ENCODE results near the gene LRRC51. TPM values are rescaled to one million over a fixed set of nuclear protein-coding genes. Genes with fewer than 3 reads are reported as not detected.

The LRRC51 gene
- total RNA-seq, 4 donors from 2014 or later, result 9.1 to 10.0 (median 9.2) TPM

- H3K27ac ChIP-seq (replicated peaks in 1 of 4), result peak within 1 kb of the TSS; percentile 90 to 93 (median 90)
- no peak for TF ChIP-seq EP300 (IDR thresholded peaks at IDR 0.05)
- peak; percentile 95 to 97 for TF ChIP-seq POLR2AphosphoS5 (IDR thresholded peaks at IDR 0.05)
- TF ChIP-seq CTCF (IDR thresholded peaks at IDR 0.05), result peak in 2 of 3 experiments; percentile 27 to 60
- peak; percentile 75 for TF ChIP-seq POLR2A (IDR thresholded peaks at IDR 0.05; ENCODE audit: low read depth)
- H3K27me3 ChIP-seq, result no peaks in the 10 kb centered on the region
- DNase-seq (ENCODE audit: extremely low spot score), result peak; percentile 100
- 4% methylated on average over 14 of the region's 64 CpGs for WGBS
- peaks cover 10 to 33% (median 22%) of the 10 kb centered on the region in 4 donors for H3K36me3 ChIP-seq
- intact Hi-C loops (cut with DNase I), result no loop called here
- no peaks in the 10 kb centered on the region for H3K9me3 ChIP-seq
- peaks cover 35 to 48% (median 39%) of the 10 kb centered on the region in 4 donors for H3K4me1 ChIP-seq
- H3K4me3 ChIP-seq, result peak within 1 kb of the TSS; percentile 68 to 77 (median 76)
Measured at GRCh38 chr11:72102946-72103753, 22.5 kb downstream of the LRRC51 start, which contains the start of gene LAMTOR1. LAMTOR1 (minus strand) TSS chr11:72103297; CDS start chr11:72103224, 73 bp downstream.

- WGBS, result 83% methylated on average over 11 of the region's 11 CpGs
- no peaks in the 10 kb centered on the region for H3K9me3 ChIP-seq
- H3K4me3 ChIP-seq, result peak overlapping the region; percentile 68 to 77 (median 76)
- H3K4me1 ChIP-seq, result peaks cover 35 to 48% (median 39%) of the 10 kb centered on the region in 4 donors
- peak in 1 of 3 experiments; percentile 0 for TF ChIP-seq CTCF (IDR thresholded peaks at IDR 0.05)
- no peak for TF ChIP-seq POLR2AphosphoS5 (IDR thresholded peaks at IDR 0.05)
- no peak for TF ChIP-seq POLR2A (IDR thresholded peaks at IDR 0.05; ENCODE audit: low read depth)
- TF ChIP-seq EP300 (IDR thresholded peaks at IDR 0.05), result no peak
- no peak for DNase-seq (ENCODE audit: extremely low spot score)
- H3K36me3 ChIP-seq, result peaks cover 4 to 33% (median 21%) of the 10 kb centered on the region in 4 donors
- intact Hi-C loops (cut with DNase I), result no loop called here
- H3K27me3 ChIP-seq, result no peaks in the 10 kb centered on the region
- peak overlapping the region; percentile 90 to 93 (median 90) for H3K27ac ChIP-seq (replicated peaks in 1 of 4)
Measured at GRCh38 chr11:72103754-72104167, 23.1 kb downstream of the LRRC51 start.

- peaks cover 0 to 33% (median 21%) of the 10 kb centered on the region in 4 donors for H3K36me3 ChIP-seq
- H3K4me1 ChIP-seq, result peaks cover 19 to 27% (median 24%) of the 10 kb centered on the region in 4 donors
- TF ChIP-seq POLR2A (IDR thresholded peaks at IDR 0.05; ENCODE audit: low read depth) (no peak), CTCF (IDR thresholded peaks at IDR 0.05) (no peak), POLR2AphosphoS5 (IDR thresholded peaks at IDR 0.05) (no peak), EP300 (IDR thresholded peaks at IDR 0.05) (no peak)
- no peak for DNase-seq (ENCODE audit: extremely low spot score)
- no peaks in the 10 kb centered on the region for H3K27me3 ChIP-seq
- H3K4me3 ChIP-seq, result no peak within 1 kb of the TSS
- H3K9me3 ChIP-seq, result no peaks in the 10 kb centered on the region
- intact Hi-C loops (cut with DNase I), result no loop called here
- H3K27ac ChIP-seq (replicated peaks in 1 of 4), result no peak within 1 kb of the TSS
- WGBS, result 98% methylated on average over 9 of the region's 14 CpGs
Measured at GRCh38 chr11:72105888-72106287, 25.2 kb downstream of the LRRC51 start, which contains the start of gene TOMT. TOMT (plus strand) TSS chr11:72105924; CDS start chr11:72105952, 28 bp downstream.

GRCh38 chr11:72111300-72112142, 30.9 kb downstream of the LRRC51 start:
- peaks cover 0 to 33% (median 21%) of the 10 kb centered on the region in 4 donors for H3K36me3 ChIP-seq
- H3K9me3 ChIP-seq, result no peaks in the 10 kb centered on the region
- TF ChIP-seq CTCF (IDR thresholded peaks at IDR 0.05) (no peak), EP300 (IDR thresholded peaks at IDR 0.05) (no peak), POLR2A (IDR thresholded peaks at IDR 0.05; ENCODE audit: low read depth) (no peak), POLR2AphosphoS5 (IDR thresholded peaks at IDR 0.05) (no peak)
- peaks cover 15 to 17% (median 16%) of the 10 kb centered on the region in 4 donors for H3K4me1 ChIP-seq
- H3K27ac ChIP-seq (replicated peaks in 1 of 4), result peak overlapping the region; percentile 89 to 97 (median 93)
- no peaks in the 10 kb centered on the region for H3K27me3 ChIP-seq
- H3K4me3 ChIP-seq, result peak overlapping the region; percentile 64 to 71 (median 68)
- intact Hi-C loops (cut with DNase I), result no loop called here
- under 1% methylated on average over 9 of the region's 10 CpGs for WGBS
- no peak for DNase-seq (ENCODE audit: extremely low spot score)
